ENCODE results near the gene DNAH14. TPM values are rescaled to one million over a fixed set of nuclear protein-coding genes. Genes with fewer than 3 reads are reported as not detected.

Gene DNAH14
- total RNA-seq, 1 experiment from 2014 or later = not detected

DNA sequence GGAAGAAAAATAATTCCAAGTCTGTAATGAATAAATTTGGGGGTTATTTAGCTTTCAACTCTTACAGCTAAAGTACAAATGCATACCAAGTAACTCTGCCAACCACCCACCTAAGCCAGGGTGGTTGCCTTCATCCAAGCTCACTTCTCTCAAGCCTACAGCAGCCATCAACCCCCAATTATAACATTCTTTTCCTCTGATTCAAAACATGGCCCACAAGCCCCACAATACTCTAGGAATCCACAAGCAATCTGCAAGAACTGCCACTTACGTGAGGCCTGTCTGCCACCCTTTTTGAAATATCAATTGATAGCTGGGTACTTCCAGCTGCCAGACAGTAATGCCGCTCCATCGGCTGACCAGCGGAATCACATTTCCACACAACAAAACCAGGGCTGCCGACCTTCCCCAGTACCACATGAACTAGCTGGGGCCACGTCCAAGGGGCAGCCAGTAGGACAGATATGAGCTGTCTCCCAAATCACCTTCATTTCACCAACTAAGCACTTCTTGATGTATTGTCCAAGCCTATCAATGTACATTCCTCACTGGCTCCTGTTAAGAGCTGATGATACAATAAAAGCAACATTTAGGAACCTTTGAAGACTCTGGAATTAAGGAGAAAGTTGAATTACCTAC is 495.2 kb downstream of the DNAH14 start:
- H4K20me1 ChIP-seq (ENCODE audit: insufficient read depth, low read depth, low read length) = peaks cover 13% of the 10 kb centered on the region; the same call in 1 of the 2 replicates
- no peak overlapping the region for H2AFZ ChIP-seq (ENCODE audit: low read length)

DNA sequence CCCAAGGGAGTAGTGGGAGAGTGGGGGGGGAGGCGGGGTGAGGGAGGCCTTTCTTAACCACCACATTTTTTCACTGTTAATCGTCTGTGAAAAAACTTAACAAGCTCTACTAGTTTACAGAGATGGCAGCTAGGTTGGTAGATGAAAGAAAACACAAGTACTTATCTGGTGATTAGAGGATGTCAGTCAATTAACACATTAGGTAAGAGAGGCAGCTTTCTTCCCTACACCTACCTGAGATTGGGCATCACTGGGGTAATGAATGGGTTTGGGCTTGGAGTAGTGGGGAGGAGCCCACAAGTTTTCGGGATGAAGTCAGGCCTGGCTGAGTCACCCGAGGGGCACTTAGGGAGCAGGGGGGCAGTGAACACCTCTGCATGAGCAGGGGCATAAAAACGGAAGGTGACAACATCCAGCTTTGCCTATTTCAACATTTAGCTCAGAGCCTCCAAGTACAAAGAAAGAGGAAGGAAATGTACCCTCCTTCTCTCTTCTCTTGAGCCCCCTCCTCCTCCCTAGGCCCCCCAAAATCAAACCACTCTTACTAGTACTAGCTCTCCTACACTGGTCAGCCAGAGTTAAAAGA is 495.8 kb downstream of the DNAH14 start:
- Histone ChIP-seq H3K27me3 (ENCODE audit: low read length) (no peaks in the 10 kb centered on the region), H2AFZ (ENCODE audit: low read length) (no peak overlapping the region), H3K9me3 (ENCODE audit: low read length) (no peaks in the 10 kb centered on the region), H3K27ac (ENCODE audit: low read length) (peak overlapping the region; percentile 49), H3K79me2 (ENCODE audit: low read length) (peaks cover 70% of the 10 kb centered on the region), H3K4me2 (ENCODE audit: low read depth, low read length, poor library complexity, severe bottlenecking) (peak overlapping the region; percentile 87), H3K9me2 (replicated peaks; ENCODE audit: insufficient read depth, low read length) (no peaks in the 10 kb centered on the region), H3K9ac (ENCODE audit: low read length) (peak overlapping the region; percentile 92), H3K4me3 (ENCODE audit: low read length) (peak overlapping the region; percentile 95), H3K4me1 (ENCODE audit: low read length) (peaks cover 41% of the 10 kb centered on the region), H4K20me1 (ENCODE audit: insufficient read depth, low read depth, low read length) (peaks cover 13% of the 10 kb centered on the region; the same call in 1 of the 2 replicates), H3K36me3 (ENCODE audit: insufficient read depth, low read length) (peaks cover 12% of the 10 kb centered on the region; the same call in 1 of the 2 replicates)
- DNase-seq = peak; percentile 64

More for the DNA sequence above, 495.2 kb downstream of the DNAH14 start:
- DNase-seq = no peak
- H3K27me3 ChIP-seq (ENCODE audit: low read length) = no peaks in the 10 kb centered on the region
- peaks cover 73% of the 10 kb centered on the region for H3K79me2 ChIP-seq (ENCODE audit: low read length)
- peak overlapping the region; percentile 92 for H3K9ac ChIP-seq (ENCODE audit: low read length)
- peak overlapping the region; percentile 95; the same call in 1 of the 2 replicates for H3K4me3 ChIP-seq (ENCODE audit: low read length)
- H3K36me3 ChIP-seq (ENCODE audit: insufficient read depth, low read length) = peaks cover 16% of the 10 kb centered on the region; the same call in 1 of the 2 replicates
- peaks cover 41% of the 10 kb centered on the region for H3K4me1 ChIP-seq (ENCODE audit: low read length)
- H3K4me2 ChIP-seq (ENCODE audit: low read depth, low read length, poor library complexity, severe bottlenecking) = peak overlapping the region; percentile 87
- H3K9me3 ChIP-seq (ENCODE audit: low read length) = no peaks in the 10 kb centered on the region
- H3K9me2 ChIP-seq (replicated peaks; ENCODE audit: insufficient read depth, low read length) = no peaks in the 10 kb centered on the region
- peak overlapping the region; percentile 49 for H3K27ac ChIP-seq (ENCODE audit: low read length)

DNA sequence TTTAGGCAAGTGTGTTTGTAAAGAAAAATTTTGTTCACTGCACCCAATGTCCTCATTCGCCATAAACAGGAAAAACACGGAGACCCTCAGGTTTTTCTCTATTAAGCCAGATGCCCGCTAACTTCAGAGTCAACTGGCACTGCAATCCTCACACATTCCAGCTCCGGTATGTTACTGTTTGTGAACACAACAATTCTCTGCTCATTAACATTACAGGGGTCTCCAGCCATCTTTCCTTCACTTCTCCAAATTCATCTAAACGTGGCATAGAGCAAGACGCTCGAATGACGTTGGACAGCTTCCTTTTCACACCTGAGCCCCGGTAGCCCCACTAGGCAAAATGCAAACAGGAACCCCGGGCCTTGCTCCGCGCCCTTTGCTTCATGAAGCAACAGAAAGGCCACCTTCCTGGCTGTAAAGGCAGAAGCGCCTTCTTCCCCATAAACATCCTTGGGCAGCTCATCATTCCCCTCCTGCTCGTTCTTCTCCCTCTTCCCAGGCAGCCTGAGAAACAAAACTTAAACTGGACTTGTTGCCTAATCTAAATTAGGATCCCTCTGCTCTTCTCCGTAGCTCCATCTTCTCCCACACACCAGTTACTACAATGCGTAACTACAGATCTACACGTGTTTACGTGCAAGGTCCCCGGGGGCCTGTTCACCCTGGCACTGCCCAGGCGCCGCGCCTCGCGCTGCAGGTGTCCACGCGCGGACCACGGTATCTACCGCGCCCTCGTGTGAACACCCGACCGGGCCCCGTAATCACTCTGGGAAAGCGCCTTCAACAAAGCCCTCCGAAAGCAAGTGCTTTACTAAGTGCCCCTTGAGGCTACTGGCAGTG is 497.1 kb downstream of the DNAH14 start:
- Histone ChIP-seq H3K27me3 (ENCODE audit: low read length) (no peaks in the 10 kb centered on the region), H4K20me1 (ENCODE audit: insufficient read depth, low read depth, low read length) (peaks cover 13% of the 10 kb centered on the region; the same call in 1 of the 2 replicates), H3K4me1 (ENCODE audit: low read length) (peaks cover 41% of the 10 kb centered on the region), H3K9me2 (replicated peaks; ENCODE audit: insufficient read depth, low read length) (no peaks in the 10 kb centered on the region), H2AFZ (ENCODE audit: low read length) (peak overlapping the region; percentile 39; the same call in 1 of the 2 replicates), H3K36me3 (ENCODE audit: insufficient read depth, low read length) (peaks cover 10% of the 10 kb centered on the region; the same call in 1 of the 2 replicates), H3K27ac (ENCODE audit: low read length) (peak overlapping the region; percentile 49), H3K9me3 (ENCODE audit: low read length) (no peaks in the 10 kb centered on the region), H3K79me2 (ENCODE audit: low read length) (peaks cover 60% of the 10 kb centered on the region), H3K4me3 (ENCODE audit: low read length) (peak overlapping the region; percentile 95), H3K4me2 (ENCODE audit: low read depth, low read length, poor library complexity, severe bottlenecking) (peak overlapping the region; percentile 87), H3K9ac (ENCODE audit: low read length) (peak overlapping the region; percentile 92)
- peak; percentile 83 for DNase-seq

DNA sequence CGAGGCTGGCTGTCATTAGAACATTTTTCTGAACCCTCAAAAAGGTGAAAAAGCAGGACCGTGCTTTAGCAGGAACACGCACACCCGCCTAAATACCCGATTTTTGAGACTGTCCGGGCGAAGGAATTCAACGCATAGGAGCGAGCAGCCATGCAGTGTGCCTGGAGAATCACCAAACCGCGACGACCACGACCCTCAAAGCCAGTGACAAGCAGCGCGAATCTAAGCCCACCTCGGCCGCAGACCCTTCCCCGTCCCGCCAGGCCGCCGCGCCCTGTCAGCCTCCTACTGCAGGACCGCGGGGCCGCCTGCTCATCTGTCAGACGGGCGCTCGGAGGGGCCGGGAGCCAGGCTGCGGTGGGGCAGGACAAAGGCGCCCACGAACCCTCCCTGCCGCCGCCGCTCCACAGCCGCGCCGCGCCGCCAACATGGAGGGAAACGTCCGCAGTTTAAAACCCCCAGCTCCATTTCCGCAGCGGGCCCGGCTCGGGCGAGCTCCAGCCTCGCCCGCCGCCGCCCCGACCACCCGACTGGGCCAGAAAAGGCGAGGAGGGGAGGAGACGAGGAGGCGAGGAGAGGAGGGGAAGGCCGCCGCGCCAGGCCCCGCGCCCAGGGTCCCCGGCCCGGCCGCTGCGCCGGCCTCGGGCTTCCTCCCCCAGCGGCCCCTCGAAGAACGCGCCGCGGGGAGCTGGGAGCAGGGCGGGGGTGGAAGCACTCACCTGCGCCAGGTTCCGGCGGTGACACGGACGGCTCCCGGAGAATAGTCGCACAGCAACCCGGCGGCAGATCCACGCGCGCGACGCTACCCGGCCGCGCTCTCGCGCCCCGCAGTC is 498.0 kb downstream of the DNAH14 start, which contains the start of gene LBR:
LBR (minus strand) TSS at position 804 of the 833 bp plus-strand sequence. CDS start 3,963 bp downstream, outside the sequence.
- H3K9ac ChIP-seq (ENCODE audit: low read length) = peak within 1 kb of the TSS; percentile 92
- H3K27ac ChIP-seq (ENCODE audit: low read length) = peak within 1 kb of the TSS; percentile 83
- H3K79me2 ChIP-seq (ENCODE audit: low read length) = peaks cover 53% of the 10 kb centered on the region
- H4K20me1 ChIP-seq (ENCODE audit: insufficient read depth, low read depth, low read length) = peaks cover 13% of the 10 kb centered on the region; the same call in 1 of the 2 replicates
- no peaks in the 10 kb centered on the region for H3K9me2 ChIP-seq (replicated peaks; ENCODE audit: insufficient read depth, low read length)
- H2AFZ ChIP-seq (ENCODE audit: low read length) = peak within 1 kb of the TSS; percentile 84
- no peaks in the 10 kb centered on the region for H3K27me3 ChIP-seq (ENCODE audit: low read length)
- H3K9me3 ChIP-seq (ENCODE audit: low read length) = no peaks in the 10 kb centered on the region
- peak within 1 kb of the TSS; percentile 87 for H3K4me2 ChIP-seq (ENCODE audit: low read depth, low read length, poor library complexity, severe bottlenecking)
- H3K4me3 ChIP-seq (ENCODE audit: low read length) = peak within 1 kb of the TSS; percentile 95
- DNase-seq = no peak
- peaks cover 41% of the 10 kb centered on the region for H3K4me1 ChIP-seq (ENCODE audit: low read length)
- peaks cover 7% of the 10 kb centered on the region; the same call in 1 of the 2 replicates for H3K36me3 ChIP-seq (ENCODE audit: insufficient read depth, low read length)

DNA sequence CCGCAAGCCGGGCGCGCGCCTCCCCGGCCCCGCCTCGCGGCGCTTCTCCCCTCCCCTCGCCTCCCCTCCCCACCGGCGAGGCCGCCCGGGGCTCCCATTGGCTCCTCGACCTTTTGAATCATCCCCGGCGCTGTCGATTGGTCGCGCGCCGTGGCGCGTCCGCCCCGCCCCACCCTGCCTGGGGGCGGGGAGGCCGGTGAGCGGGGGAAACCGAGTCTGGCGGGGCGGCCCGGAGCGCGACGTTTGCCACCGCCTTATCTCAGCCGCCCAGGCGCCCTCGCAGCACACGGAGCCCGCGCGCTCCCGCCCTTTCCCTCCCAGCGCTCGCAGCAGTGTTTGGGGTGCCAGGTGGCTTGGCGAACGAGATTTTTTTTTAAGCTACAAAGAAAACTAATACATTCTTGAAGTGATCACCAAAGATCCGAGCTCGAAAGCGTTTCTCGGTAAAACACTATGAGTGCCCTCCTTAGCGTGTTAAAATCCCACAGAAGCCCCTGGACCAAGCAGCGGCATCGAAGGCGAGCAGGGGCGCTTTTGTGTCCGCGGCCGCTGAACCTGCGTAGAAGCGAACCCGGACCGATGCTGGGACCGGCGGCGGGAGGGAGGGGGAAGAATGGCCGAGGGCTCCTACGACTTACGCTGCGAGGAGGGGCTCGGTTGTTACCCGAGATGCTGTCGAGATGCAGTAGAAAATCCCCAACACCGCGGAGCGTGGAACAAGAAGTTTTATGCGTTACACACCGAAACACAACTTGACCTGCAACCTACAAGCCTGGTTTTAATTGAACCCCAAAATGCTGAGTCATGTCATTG is 498.8 kb downstream of the DNAH14 start:
- peak overlapping the region; percentile 83 for H3K27ac ChIP-seq (ENCODE audit: low read length)
- peak overlapping the region; percentile 84 for H2AFZ ChIP-seq (ENCODE audit: low read length)
- H3K9me2 ChIP-seq (replicated peaks; ENCODE audit: insufficient read depth, low read length) = no peaks in the 10 kb centered on the region
- peaks cover 45% of the 10 kb centered on the region for H3K79me2 ChIP-seq (ENCODE audit: low read length)
- peak overlapping the region; percentile 95 for H3K4me3 ChIP-seq (ENCODE audit: low read length)
- H3K4me2 ChIP-seq (ENCODE audit: low read depth, low read length, poor library complexity, severe bottlenecking) = peak overlapping the region; percentile 87
- peak overlapping the region; percentile 92 for H3K9ac ChIP-seq (ENCODE audit: low read length)
- no peaks in the 10 kb centered on the region for H3K36me3 ChIP-seq (ENCODE audit: insufficient read depth, low read length)
- H3K9me3 ChIP-seq (ENCODE audit: low read length) = no peaks in the 10 kb centered on the region
- peak; percentile 96 for DNase-seq
- peaks cover 41% of the 10 kb centered on the region for H3K4me1 ChIP-seq (ENCODE audit: low read length)
- no peaks in the 10 kb centered on the region for H3K27me3 ChIP-seq (ENCODE audit: low read length)
- peaks cover 13% of the 10 kb centered on the region; the same call in 1 of the 2 replicates for H4K20me1 ChIP-seq (ENCODE audit: insufficient read depth, low read depth, low read length)

DNA sequence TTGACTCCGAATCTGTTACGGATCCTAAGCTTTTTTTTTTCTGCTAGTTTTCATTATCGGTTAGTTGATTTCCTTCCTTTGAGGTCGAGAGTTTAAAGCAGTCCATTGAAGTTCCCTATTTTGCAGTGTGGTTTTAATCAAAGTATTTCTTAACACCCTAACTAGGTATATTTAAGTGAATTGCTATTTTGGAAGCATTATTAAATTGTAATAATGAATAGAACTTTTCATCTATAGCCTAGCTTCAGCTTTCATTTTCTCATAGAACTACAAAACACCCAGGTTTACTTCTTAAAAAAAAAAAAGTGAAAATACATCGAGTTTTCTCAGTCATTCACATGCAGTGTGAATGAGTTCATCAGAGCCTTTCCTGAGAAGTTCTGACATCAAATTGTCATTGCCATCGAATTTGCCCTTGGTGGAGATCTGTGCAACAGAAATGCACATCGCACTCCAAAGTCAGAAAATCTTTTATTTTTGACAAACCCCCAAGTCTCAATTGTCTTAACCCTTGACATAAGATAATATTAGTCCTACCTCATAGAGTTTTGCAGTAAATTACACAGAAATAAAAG is 499.5 kb downstream of the DNAH14 start:
- H3K79me2 ChIP-seq (ENCODE audit: low read length) = peaks cover 38% of the 10 kb centered on the region
- DNase-seq = no peak
- H3K9me3 ChIP-seq (ENCODE audit: low read length) = no peaks in the 10 kb centered on the region
- peak overlapping the region; percentile 84 for H2AFZ ChIP-seq (ENCODE audit: low read length)
- no peaks in the 10 kb centered on the region for H3K27me3 ChIP-seq (ENCODE audit: low read length)
- peak overlapping the region; percentile 81 for H3K9ac ChIP-seq (ENCODE audit: low read length)
- H3K4me1 ChIP-seq (ENCODE audit: low read length) = peaks cover 36% of the 10 kb centered on the region
- no peaks in the 10 kb centered on the region for H3K9me2 ChIP-seq (replicated peaks; ENCODE audit: insufficient read depth, low read length)
- peaks cover 13% of the 10 kb centered on the region; the same call in 1 of the 2 replicates for H4K20me1 ChIP-seq (ENCODE audit: insufficient read depth, low read depth, low read length)
- no peaks in the 10 kb centered on the region for H3K36me3 ChIP-seq (ENCODE audit: insufficient read depth, low read length)
- peak overlapping the region; percentile 87 for H3K4me2 ChIP-seq (ENCODE audit: low read depth, low read length, poor library complexity, severe bottlenecking)
- peak overlapping the region; percentile 95 for H3K4me3 ChIP-seq (ENCODE audit: low read length)
- H3K27ac ChIP-seq (ENCODE audit: low read length) = peak overlapping the region; percentile 83

Measured in Karpas-422 (cell line).